HepG2 (cell line): Measurements from ENCODE around the gene DPP6. TPM values are rescaled to one million over a fixed set of nuclear protein-coding genes. Genes with fewer than 3 reads are reported as not detected.

ENCODE experiments used
- ATAC-seq: fragments of 200-7000 bp; cut with Tn5 transposase; 3 replicates; pipeline ENCODE4 v1.9.1; 2020; ENCODE audit warnings: mild to moderate bottlenecking, moderate library complexity
- BruUV-seq: library from RNA; stranded (reverse); fragments of 400-500 nt; replicated peaks from 2 replicates; lab custom pipeline; 2021; lab: Mats Ljungman, UMichigan
- CTCF ChIA-PET: fragments of 300-600 bp; formaldehyde crosslinking; extraction: SDS; loops from one replicate; lab custom pipeline; 2021; ENCODE audit warnings: low total read pairs, inconsistent platforms, low intra/inter-chr PET ratio; lab: Yijun Ruan, JAX
- POLR2A ChIA-PET: fragments of 350-600 bp; sonication (Branson Sonifier 250); formaldehyde crosslinking; loops from one replicate; lab custom pipeline; 2020; ENCODE audit warnings: antibody characterized with exemption, inconsistent platforms; lab: Yijun Ruan, JAX
- DNase-seq: peaks from one replicate; pipeline ENCODE4 v3.0.0-alpha.2; 2015; ENCODE audit warnings: low spot score
- FAIRE-seq: peaks from 3 replicates; lab custom pipeline; 2011; peaks lifted over from hg19 to GRCh38; lab: Jason Lieb, UNC
- H2AFZ ChIP-seq: one replicate; pipeline ENCODE4 v1.6.1; 2011; ENCODE audit warnings: low read length, inconsistent platforms
- H3K27ac ChIP-seq: fragments of 300-600 bp; 3 replicates; pipeline ENCODE4 v1.8.0; 2011; ENCODE audit warnings: mixed run types, mild to moderate bottlenecking, mixed read lengths, low read length, inconsistent platforms; ENCODE audit not compliant: insufficient read depth; ENCODE audit errors: extremely low read length
- H3K27me3 ChIP-seq, 2 experiments: fragments of 200-600 bp in 1 of 2; 2 replicates in 1 of 2; 3 replicates in 1 of 2; pipeline versions ENCODE4 v1.6.0 to v1.8.0; 2011; ENCODE audit warnings: low read length in 2 of 2, mild to moderate bottlenecking in 2 of 2, moderate library complexity in 2 of 2, inconsistent platforms in 1 of 2; ENCODE audit not compliant: insufficient read depth in 2 of 2, control insufficient read depth in 1 of 2
- H3K36me3 ChIP-seq, 2 experiments: fragments of 200-600 bp in 1 of 2; replicated peaks in 1 of 2; 2 replicates in 1 of 2; 3 replicates in 1 of 2; pipeline versions ENCODE4 v1.5.1 to v1.8.0; 2011; ENCODE audit warnings: low read length in 2 of 2, inconsistent platforms in 1 of 2; ENCODE audit not compliant: insufficient read depth in 2 of 2, control insufficient read depth in 1 of 2
- H3K4me1 ChIP-seq: 2 replicates; pipeline ENCODE4 v1.5.1; 2012; ENCODE audit warnings: low read length, inconsistent platforms; ENCODE audit not compliant: insufficient read depth
- H3K4me2 ChIP-seq: 2 replicates; pipeline ENCODE4 v1.6.0; 2011; ENCODE audit warnings: low read depth, low read length, inconsistent platforms
- H3K4me3 ChIP-seq, 3 experiments: fragments of 200-600 bp in 1 of 3; sonication (generic), shearing (Covaris generic) in 1 of 3; replicated peaks in 1 of 3; 2 replicates each; pipeline ENCODE4 v1.5.1; 2011 to 2016; ENCODE audit warnings: low read length in 3 of 3, inconsistent platforms in 2 of 3, low read depth in 2 of 3, mild to moderate bottlenecking in 2 of 3, control low read depth in 1 of 3, mixed read lengths in 1 of 3; ENCODE audit not compliant: insufficient read depth in 1 of 3
- H3K79me2 ChIP-seq: one replicate; pipeline ENCODE4 v1.6.1; 2011; ENCODE audit warnings: low read length, inconsistent platforms; ENCODE audit not compliant: insufficient read depth
- H3K9ac ChIP-seq: 2 replicates; pipeline ENCODE4 v1.6.0; 2011; ENCODE audit warnings: mild to moderate bottlenecking, low read depth, low read length, inconsistent platforms; ENCODE audit not compliant: insufficient read depth
- H3K9me3 ChIP-seq: 2 replicates; pipeline ENCODE4 v1.5.1; 2012; ENCODE audit warnings: mild to moderate bottlenecking, low read length
- H4K20me1 ChIP-seq: 2 replicates; pipeline ENCODE4 v1.6.0; 2011; ENCODE audit warnings: inconsistent platforms, mild to moderate bottlenecking, low read length, moderate library complexity; ENCODE audit not compliant: insufficient read depth
- FOSL1 ChIP-seq: sonication (generic); formaldehyde crosslinking; IDR thresholded peaks from 2 replicates; pipeline ENCODE4 v1.9.0; 2021; ENCODE audit warnings: missing genetic modification reagents, borderline replicate concordance
- IRF2 ChIP-seq: IDR thresholded peaks from 2 replicates; pipeline ENCODE4 v1.6.1; 2018; ENCODE audit warnings: missing genetic modification reagents, missing compliant biosample characterization
- ISX ChIP-seq: sonication (generic); formaldehyde crosslinking; conservative IDR thresholded peaks from 2 replicates; pipeline ENCODE4 v1.5.0; 2020; ENCODE audit warnings: missing genetic modification reagents
- KLF9 ChIP-seq: IDR thresholded peaks from 2 replicates; pipeline ENCODE4 v1.6.1; 2016; ENCODE audit warnings: low read depth
- PHF5A ChIP-seq: IDR thresholded peaks from one replicate; pipeline ENCODE4 v1.6.1; 2018; ENCODE audit warnings: low read depth, missing genetic modification reagents; ENCODE audit not compliant: unreplicated experiment
- SIN3B ChIP-seq: fragments of 150-350 bp; IDR thresholded peaks from 2 replicates; pipeline ENCODE4 v1.6.1; 2014; ENCODE audit warnings: low read length
- TERF1 ChIP-seq: sonication (generic); formaldehyde crosslinking; IDR thresholded peaks from 2 replicates; pipeline ENCODE4 v1.8.0; 2022; ENCODE audit warnings: mild to moderate bottlenecking, missing genetic modification reagents, moderate library complexity
- ZBTB4 ChIP-seq: sonication (generic); formaldehyde crosslinking; IDR thresholded peaks from 2 replicates; pipeline ENCODE4 v1.4.0; 2020; ENCODE audit warnings: missing genetic modification reagents, mild to moderate bottlenecking, borderline replicate concordance
- ZNF263 ChIP-seq: sonication (generic); formaldehyde crosslinking; IDR thresholded peaks from 2 replicates; pipeline ENCODE4 v1.4.0; 2020; ENCODE audit warnings: missing genetic modification reagents
- ZNF772 ChIP-seq: sonication (generic); formaldehyde crosslinking; IDR thresholded peaks from 2 replicates; pipeline ENCODE4 v1.5.0; 2020; ENCODE audit warnings: mild to moderate bottlenecking, missing genetic modification reagents
- ZNF781 ChIP-seq: sonication (generic); formaldehyde crosslinking; IDR thresholded peaks from 2 replicates; pipeline ENCODE4 v1.5.1; 2020; ENCODE audit warnings: borderline replicate concordance, mild to moderate bottlenecking, missing genetic modification reagents; ENCODE audit errors: not compliant biosample characterization
- ZNF841 ChIP-seq: sonication (generic); formaldehyde crosslinking; IDR thresholded peaks from 2 replicates; pipeline ENCODE4 v1.8.1; 2023; ENCODE audit warnings: missing genetic modification reagents, borderline replicate concordance
- ZNF891 ChIP-seq: sonication (generic); formaldehyde crosslinking; IDR thresholded peaks from 2 replicates; pipeline ENCODE4 v1.5.0; 2020; ENCODE audit warnings: mild to moderate bottlenecking, missing genetic modification reagents
- WGBS: methylation state at CpG from one replicate; pipeline ENCODE4 v1.1.6; 2017; ENCODE audit warnings: low lambda C conversion rate; 5-methylcytosine and 5-hydroxymethylcytosine counted together
- in situ Hi-C: cut with HindIII; loops from 2 replicates; pipeline ENCODE4 v1.10.0; 2017; ENCODE audit warnings: low pct_unique_long_range_greater_than_20kb; ENCODE audit not compliant: extremely low pct_ligation_motif_present
- intact Hi-C: fragments of 100-400 bp; cut with micrococcal nuclease; formaldehyde crosslinking; loops from one replicate; pipeline ENCODE4 v1.10.0; 2022; ENCODE audit not compliant: unreplicated experiment
- polyA plus RNA-seq, 8 experiments: library from polyadenylated mRNA; depleted of rRNA in 3 of 8; stranded (reverse) in 7 of 8; unstranded in 1 of 8; fragments of >200 nt; fragmentation: Illumina TruSeq in 4 of 8; extraction: Trizol in 4 of 8; gene quantifications; 2 replicates each; pipeline versions ENCODE4 v1.2.1 to v1.2.3, GENCODE V29; 2011 to 2016; ENCODE audit warnings: low read depth in 4 of 8, missing spikeins in 1 of 8, mixed read lengths in 1 of 8; ENCODE audit not compliant: insufficient read depth in 1 of 8
- total RNA-seq, 5 experiments: library from RNA; depleted of rRNA; stranded (reverse); fragments of >200 nt; fragmentation: Illumina TruSeq; extraction: Trizol; gene quantifications; 2 replicates each; pipeline ENCODE4 v1.2.3, GENCODE V29; 2016; ENCODE audit warnings: low read depth in 1 of 5
- TF ChIP-seq, protein P1 (sequence below), 2 experiments: IDR thresholded peaks; 2 replicates each; pipeline ENCODE4 v1.6.1; 2011 to 2012; ENCODE audit warnings: low read length in 2 of 2, borderline replicate concordance in 1 of 2, low read depth in 1 of 2, mild to moderate bottlenecking in 1 of 2, moderate library complexity in 1 of 2

DPP6 gene
- total and polyA plus RNA-seq, 2 of the 13 experiments (the other 11 are each of a cell fraction or from before 2014, with no cell fraction given), result not detected

DNA sequence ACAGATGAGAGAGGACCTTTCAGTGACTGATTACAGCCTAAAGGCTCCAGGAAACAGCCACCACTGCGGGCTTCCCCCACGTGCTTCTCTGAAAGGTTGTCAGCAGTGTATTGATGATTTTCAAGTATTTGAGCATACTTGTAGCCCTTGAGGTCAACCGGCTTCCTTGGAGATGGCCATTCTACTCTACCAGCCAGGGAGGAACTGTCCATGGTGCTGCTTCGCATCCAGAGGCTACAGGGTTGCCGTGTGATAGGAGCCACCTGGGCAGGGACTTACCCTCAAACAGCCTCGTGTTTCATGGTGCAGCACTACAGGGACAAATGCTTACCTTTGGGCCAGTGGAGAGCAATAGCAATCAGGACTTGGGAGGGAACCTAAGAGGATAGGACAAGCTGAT is 179.5 kb downstream of the DPP6 start (continued):
- TF ChIP-seq, protein P1, sequence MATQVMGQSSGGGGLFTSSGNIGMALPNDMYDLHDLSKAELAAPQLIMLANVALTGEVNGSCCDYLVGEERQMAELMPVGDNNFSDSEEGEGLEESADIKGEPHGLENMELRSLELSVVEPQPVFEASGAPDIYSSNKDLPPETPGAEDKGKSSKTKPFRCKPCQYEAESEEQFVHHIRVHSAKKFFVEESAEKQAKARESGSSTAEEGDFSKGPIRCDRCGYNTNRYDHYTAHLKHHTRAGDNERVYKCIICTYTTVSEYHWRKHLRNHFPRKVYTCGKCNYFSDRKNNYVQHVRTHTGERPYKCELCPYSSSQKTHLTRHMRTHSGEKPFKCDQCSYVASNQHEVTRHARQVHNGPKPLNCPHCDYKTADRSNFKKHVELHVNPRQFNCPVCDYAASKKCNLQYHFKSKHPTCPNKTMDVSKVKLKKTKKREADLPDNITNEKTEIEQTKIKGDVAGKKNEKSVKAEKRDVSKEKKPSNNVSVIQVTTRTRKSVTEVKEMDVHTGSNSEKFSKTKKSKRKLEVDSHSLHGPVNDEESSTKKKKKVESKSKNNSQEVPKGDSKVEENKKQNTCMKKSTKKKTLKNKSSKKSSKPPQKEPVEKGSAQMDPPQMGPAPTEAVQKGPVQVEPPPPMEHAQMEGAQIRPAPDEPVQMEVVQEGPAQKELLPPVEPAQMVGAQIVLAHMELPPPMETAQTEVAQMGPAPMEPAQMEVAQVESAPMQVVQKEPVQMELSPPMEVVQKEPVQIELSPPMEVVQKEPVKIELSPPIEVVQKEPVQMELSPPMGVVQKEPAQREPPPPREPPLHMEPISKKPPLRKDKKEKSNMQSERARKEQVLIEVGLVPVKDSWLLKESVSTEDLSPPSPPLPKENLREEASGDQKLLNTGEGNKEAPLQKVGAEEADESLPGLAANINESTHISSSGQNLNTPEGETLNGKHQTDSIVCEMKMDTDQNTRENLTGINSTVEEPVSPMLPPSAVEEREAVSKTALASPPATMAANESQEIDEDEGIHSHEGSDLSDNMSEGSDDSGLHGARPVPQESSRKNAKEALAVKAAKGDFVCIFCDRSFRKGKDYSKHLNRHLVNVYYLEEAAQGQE (IDR thresholded peaks at IDR 0.05; ENCODE audit: borderline replicate concordance in 1 of 2, low read depth in 1 of 2, low read length in 2 of 2), result peak; percentile 82 to 95
- no peak for TF ChIP-seq ZNF263 (CRISPR knock-in tag)

GRCh38 chr7:154232700-154233099 is 180.5 kb downstream of the DPP6 start:
- Histone ChIP-seq H3K4me2 (no peak overlapping the region), H3K9me3 (peaks cover 22% of the 10 kb centered on the region; the same call in 1 of the 2 replicates), H2AFZ (no peak overlapping the region), H3K4me1 (no peaks in the 10 kb centered on the region), H3K9ac (no peak overlapping the region), H3K27me3 (no peaks in the 10 kb centered on the region), H4K20me1 (no peaks in the 10 kb centered on the region), H3K27ac (no peak overlapping the region), H3K4me3 (no peak overlapping the region), H3K36me3 (no peaks in the 10 kb centered on the region), H3K79me2 (no peaks in the 10 kb centered on the region)
- in situ Hi-C loops, result no loop called here
- BruUV-seq, result no TSS peak
- intact Hi-C loops, result no loop called here
- DNase-seq (no peak), FAIRE-seq (no peak), ATAC-seq (no peak)
- ChIA-PET CTCF (no interaction called here), POLR2A (no interaction called here)
- TF ChIP-seq SIN3B (no peak), PHF5A (CRISPR knock-in tag) (no peak), ZNF891 (CRISPR knock-in tag) (no peak), ZNF781 (CRISPR knock-in tag) (no peak), ZNF841 (no peak), TERF1 (no peak), ZNF772 (CRISPR knock-in tag) (no peak), ISX (CRISPR knock-in tag) (no peak), KLF9 (no peak), IRF2 (CRISPR knock-in tag) (no peak), FOSL1 (CRISPR knock-in tag) (no peak), ZBTB4 (CRISPR knock-in tag) (no peak)
- WGBS, result 32% methylated on average over 5 of the region's 5 CpGs
